Stimulated activated CD8-positive, alpha-beta memory T cell treated with anti-CD3 and anti-CD28 coated beads, Interleukin-12 subunit alpha, Interleukin-12 subunit beta, amount 100 ng/mL, for 24 hours (primary cell): Measurements from ENCODE around the gene FKBP3.
"Not testable (repeated sequence)": the region's sequence is repeated elsewhere in the genome, so short reads cannot be mapped to it uniquely, and the experiment has no call there.

Experiments used
- DNase-seq: peaks from one replicate; pipeline ENCODE4 v3.0.0-alpha.2; 2020; ENCODE audit errors: extremely low read depth

Gene FKBP3

GRCh38 chr14:45134051-45134958 is at the start of gene FKBP3:
FKBP3 (minus strand) TSS chr14:45134481; CDS start chr14:45134456, 25 bp downstream.
- DNase-seq: peak; percentile 87

DNA sequence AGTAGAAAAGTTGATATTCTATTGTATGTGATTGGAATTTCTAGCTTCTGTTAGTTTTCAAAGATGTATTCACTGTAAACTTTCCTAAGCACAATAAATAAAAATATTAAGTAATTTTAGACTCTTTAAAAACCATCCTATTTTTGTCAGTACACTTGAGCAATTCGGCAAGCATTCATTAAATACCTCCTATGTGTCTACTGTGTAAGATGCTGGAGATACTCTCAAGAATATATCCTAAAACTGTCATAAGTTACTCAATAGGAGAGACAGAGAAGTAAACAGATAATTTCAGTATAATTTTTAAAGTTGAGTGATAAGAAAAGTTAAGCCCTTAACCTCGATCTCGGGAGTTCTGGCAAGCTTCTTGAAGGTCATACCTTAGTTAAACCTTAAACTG is 47.5 kb upstream of the FKBP3 start:
- no peak for DNase-seq

GRCh38 chr14:45181329-45181728 is 47.0 kb upstream of the FKBP3 start:
- DNase-seq: no peak

DNA sequence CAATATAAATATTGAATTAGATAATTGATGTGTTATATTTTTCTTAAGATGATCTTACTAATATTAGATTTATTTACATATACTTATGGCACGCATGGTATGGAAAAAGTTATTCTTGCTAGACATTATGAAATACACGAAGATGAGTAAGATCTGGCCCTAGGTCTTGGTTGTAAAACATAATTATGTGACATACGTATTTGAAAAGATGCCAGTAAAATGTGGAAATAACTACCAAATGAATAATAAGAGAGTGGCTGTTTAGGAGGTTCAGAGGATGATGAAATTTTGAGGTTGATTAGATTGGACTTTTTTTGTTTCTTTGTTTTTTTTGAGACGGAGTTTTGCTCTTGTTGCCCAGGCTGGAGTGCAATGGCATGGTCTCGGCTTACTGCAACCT is 42.8 kb upstream of the FKBP3 start:
- DNase-seq: no peak

DNA sequence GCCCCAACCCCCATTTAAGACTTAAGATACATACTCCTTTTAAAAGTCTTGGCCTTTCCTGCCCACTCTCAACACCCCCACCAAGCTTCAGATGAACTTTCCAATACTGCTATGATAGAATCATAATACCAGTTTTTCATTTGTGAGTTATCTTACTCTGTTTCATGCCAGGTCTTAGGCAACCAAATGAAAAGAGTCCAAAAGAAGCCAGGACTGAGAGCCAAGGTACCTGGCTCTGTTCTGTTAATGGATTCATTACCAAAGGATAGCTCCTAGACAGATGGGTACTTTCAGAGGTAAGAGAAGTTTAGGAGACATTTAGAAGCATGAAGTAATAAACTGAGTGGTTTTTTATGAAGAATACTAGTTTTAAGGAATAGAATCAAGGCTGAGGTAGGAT is 35.6 kb upstream of the FKBP3 start:
- DNase-seq: no peak

DNA sequence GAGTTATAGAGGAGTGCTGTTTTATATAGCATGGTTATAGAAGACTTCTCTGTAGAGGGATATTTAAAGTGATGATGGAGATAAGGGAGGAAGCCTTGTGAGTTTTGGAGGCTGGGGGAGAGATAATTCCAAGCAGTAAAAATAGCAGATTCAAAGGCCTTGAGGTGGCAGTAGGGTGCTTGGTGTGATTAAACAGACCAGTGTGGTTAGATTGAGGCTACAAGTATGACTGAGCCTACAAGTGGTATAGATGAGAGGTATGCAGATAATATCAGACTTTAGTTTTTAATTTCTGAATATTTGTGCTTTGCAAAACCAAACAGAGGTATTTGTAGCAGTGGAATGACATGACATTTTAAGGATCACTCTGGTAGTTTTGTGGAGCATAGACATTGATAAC is 21.8 kb upstream of the FKBP3 start:
- no peak for DNase-seq

DNA sequence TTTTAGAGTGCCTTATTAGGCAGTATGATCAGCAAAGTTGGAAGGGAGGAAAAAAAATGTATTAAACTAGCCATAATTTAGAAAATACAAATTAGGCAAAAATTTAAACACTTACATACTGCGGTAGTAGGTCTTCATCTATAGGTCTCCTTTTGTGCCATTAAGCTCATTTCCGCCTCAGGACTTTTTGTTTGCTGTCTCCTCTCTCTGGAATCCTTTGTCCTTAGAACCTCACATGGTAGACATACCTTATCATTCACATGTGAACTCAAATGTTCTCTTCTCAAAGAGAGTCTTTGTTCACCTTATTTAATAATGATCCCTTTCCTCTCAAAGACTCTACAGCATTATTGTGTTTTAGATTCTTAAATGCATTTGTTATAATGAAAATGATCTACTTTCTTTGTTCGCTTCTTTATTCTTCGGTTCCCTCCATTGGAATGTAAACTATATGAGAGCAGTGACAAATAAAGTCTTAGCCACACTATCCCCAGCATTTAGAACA is 16.2 kb upstream of the FKBP3 start:
- no peak for DNase-seq

- no peak for DNase-seq
Observed at GRCh38 chr14:45149602-45150001, 15.3 kb upstream of the FKBP3 start.

GRCh38 chr14:45145214-45145613 is 10.9 kb upstream of the FKBP3 start:
- no peak for DNase-seq

DNA sequence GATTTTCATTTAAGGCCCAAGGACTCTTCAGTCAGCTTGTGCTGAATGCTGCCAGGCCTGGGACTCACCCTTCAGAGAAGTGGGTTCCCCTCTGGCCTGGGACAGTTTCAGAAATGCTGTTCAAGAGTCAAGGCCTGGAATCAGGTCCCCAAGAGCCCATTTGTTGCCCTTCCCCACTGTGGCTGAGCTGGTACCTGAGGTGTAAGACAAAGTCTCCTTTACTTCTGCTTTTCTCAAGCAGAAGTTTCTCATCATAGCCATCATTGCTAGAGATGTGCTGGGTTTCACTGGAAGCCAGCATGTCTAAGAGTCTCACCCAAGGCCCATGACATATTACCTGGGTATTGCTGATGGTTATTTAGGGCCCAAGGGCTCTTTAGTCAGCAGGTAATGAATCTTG is 10.4 kb upstream of the FKBP3 start:
- DNase-seq: no peak

DNA sequence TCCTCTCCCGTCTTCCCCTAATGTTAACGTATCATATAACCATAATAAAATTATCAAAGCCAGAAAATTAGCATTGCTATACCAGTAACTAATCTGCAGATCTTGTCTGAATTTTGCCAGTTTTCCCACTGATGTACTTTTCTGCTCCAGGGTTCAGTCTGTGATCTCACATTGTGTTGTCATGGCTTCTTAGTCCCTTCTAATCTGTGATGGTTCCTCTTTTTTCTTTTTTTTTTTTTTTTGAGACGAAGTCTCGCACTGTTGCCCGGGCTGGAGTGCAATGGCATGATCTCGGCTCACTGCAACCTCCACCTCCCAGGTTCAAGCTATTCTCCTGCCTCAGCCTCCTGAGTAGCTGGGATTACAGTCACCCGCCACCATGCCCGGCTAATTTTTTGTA is 7.8 kb upstream of the FKBP3 start:
- DNase-seq: not testable (repeated sequence)

DNA sequence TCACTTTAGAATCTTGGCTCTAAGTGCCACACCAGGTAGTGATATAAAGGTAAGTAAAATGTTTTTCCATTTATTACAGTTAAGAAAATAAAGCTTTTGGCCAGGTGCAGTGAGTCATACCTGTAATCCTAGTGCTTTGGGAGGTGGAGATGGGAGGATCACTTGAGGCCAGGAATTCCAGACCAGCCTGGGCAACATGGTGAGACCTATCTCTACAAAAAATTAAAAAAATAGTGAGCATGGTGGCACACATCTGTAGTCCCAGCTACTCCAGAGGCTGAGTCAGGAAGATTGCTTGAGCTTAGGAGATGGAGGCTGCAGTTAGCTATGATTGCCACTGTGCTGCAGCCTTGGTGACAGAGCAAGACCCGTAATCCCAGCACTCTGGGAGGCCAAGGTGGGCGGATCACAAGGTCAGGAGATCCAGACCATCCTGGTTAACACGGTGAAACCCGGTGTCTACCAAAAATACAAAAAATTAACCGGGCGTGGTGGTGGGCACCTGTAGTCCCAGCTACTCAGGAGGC is 6.4 kb upstream of the FKBP3 start:
- DNase-seq: no peak

- DNase-seq: no peak
Observed at GRCh38 chr14:45136399-45136798, 2.1 kb upstream of the FKBP3 start.

DNA sequence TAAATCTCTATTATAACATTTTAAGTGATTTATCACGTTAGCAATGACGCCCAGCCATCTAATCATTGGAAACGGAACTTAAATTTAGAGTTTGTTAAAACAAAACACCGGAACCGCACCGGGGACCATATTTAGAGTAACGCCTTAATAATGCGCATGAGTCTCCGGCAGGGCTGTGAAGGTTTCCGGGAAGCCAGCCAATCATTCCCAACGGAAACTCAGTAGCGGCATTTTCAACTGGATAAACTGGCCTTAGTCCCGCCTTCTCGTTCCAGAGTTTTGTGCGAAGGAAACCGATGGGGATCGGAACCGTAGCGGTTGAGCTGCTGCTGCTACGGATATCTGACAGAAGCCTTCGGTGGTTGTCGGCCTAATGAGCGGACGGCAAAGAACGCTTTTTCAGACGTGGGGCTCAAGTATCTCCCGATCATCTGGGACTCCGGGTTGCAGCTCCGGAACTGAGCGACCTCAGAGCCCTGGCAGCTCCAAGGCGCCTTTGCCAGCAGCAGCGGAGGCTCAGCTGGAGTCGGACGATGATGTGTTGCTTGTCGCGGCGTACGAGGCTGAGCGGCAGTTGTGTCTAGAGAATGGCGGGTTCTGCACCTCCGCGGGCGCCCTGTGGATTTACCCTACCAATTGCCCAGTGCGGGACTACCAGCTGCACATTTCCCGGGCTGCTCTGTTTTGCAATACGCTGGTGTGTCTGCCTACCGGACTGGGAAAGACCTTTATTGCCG is 1.5 kb upstream of the FKBP3 start, which contains the start of gene FANCM:
FANCM (plus strand) TSS at position 272 of the 737 bp plus-strand sequence; CDS start at position 374, 102 bp downstream.
- DNase-seq: peak; percentile 68

DNA sequence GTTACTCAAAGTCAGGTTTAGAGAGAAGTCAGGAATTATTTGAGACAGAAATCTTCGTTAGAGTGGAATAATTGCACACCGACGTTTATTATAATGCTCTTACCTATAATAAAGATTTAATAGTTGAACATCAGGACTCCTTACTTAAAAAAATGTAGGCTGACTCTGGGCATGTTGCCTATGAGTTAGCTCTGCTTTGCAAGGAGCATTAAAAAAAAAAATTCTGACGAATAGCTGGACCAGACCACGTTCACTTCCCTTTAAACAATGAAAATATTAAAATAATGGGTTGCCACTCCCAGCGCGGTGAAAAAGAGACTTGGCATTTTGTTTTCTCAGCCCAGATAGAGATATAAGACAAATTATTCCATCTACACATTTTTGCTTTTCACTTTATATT is 875 bp upstream of the FKBP3 start:
- DNase-seq: no peak

DNA sequence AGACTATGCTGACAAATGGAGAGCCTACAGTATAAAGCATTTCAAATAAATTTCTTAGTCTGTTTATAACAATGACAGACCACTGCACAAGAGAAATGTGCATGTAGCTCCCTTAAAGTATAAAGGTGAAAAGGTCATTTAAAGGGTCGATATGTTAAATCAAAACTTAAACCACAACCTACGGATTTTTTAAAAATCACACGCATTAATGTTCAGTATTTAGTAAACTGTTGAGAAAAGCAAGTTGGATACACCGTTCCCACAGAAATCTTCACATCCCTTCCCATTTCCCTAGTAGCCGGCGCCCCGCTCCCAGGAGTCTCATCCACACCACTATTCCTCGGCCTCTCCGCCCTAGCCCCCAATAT is 614 bp downstream of the FKBP3 start:
- DNase-seq: no peak

- DNase-seq: no peak
Observed at GRCh38 chr14:45128963-45129629, 5.2 kb downstream of the FKBP3 start.

DNA sequence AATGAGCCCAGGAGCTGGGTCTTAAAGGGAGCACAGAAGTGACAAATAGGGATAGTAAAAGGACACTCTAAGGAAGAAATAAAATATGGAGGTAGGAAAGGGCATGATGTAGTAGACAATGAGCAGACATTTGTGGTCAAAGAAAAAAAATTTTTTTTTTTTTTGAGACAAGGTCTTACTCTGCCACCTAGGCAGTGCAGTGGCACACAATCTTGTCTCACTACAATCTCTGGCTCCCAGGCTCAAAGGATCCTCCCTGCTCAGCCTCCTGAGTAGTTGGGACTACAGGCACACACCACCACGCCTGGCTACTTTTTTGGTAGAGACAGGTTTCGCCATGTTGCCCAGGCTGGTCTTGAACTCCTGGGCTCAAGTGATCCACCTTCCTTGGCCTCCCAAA is 8.5 kb downstream of the FKBP3 start:
- DNase-seq: no peak

DNA sequence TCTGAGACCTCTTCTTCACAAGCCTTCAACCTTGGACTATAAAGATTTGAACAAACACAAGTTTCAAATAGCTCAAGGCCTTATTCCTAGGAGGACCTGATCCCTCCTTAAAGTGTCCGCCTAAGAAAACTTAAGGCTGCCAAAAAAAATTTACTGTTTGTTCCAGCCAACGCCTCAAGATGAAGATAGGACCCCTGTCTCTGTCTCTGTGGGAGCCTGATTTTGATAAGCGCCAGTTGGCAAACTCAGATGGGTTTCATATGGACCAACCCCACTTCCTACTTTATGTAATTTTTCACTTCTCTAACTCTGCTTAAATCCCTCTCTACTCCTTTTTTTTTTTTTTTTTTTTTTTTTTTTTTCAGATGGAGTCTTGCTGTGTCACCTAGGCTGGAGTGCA is 11.0 kb downstream of the FKBP3 start:
- DNase-seq: no peak

DNA sequence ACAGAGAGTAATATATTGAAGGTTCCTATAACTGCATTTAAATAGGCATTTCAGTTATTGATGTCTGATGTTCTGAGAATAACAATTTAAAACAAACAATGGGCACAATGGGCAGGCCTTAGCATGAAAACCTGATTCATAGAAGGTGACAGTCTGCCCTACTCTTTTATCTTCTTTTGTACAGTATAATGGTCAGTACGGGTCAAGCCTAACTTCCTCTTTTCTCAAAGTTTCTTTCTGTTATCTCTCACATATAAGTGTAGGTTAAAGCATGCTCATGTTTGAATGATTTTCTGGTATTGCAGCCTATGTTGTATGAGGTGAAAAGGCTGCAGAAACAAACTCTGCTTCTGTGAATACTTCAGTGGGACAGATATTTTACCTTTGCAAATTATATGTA is 14.2 kb downstream of the FKBP3 start:
- no peak for DNase-seq

DNA sequence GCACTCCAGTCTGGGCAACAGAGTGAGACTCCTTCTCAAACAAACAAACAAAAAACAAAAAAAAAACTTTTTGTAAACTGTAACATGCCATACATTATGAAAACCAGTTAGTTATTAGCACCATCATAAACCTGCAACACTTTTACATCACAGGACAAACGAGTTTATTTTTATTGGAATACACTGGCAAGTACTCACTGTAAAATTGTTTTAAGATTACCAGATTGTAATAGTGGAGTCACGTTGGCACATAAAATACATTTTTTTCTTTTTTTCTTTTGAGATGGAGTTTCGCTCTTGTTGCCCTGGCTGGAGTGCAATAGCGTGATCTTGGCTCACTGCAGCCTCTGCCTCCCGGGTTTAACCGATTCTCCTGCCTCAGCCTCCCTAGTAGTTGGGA is 15.7 kb downstream of the FKBP3 start:
- DNase-seq: no peak

DNA sequence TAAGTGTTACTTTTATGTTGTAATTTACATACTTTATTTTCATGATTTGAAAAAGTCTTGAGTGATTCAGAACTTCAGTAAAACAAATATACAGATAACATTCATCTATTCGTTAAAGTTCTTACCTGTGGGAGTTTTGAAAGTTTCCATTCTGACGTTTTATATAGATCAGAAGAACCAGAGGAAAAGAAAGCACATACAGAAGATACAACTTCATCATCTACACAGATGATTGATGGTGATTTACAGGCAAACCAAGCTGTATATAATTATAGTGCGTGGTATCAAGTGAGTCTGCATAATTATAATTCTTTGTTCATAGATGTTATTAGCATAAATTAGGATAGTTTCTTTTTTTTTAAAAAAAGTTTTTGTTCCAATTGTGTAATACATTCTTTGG is 20.0 kb downstream of the FKBP3 start:
- DNase-seq: no peak
